Stomach smooth muscle (tissue), 2 donors: ENCODE results near the gene BCL2.
"Not testable (repeated sequence)": the region's sequence is repeated elsewhere in the genome, so short reads cannot be mapped to it uniquely, and the experiment has no call there.

Source experiments
- H3K27ac ChIP-seq: one replicate; pipeline ENCODE4 v1.7.0; 2013; ENCODE audit warnings: mild to moderate bottlenecking, low read length, inconsistent platforms
- H3K27me3 ChIP-seq, 2 donors: one replicate each; pipeline ENCODE4 v1.7.0; 2013; ENCODE audit warnings: low read length in 2 of 2; ENCODE audit not compliant: insufficient read depth in 2 of 2, control insufficient read depth in 1 of 2
- H3K36me3 ChIP-seq, 2 donors: one replicate each; pipeline ENCODE4 v1.7.0; 2013; ENCODE audit warnings: low read length in 2 of 2; ENCODE audit not compliant: control insufficient read depth in 2 of 2, insufficient read depth in 2 of 2
- H3K4me1 ChIP-seq: one replicate; pipeline ENCODE4 v1.7.0; 2013; ENCODE audit warnings: low read length; ENCODE audit not compliant: control insufficient read depth, insufficient read depth
- H3K4me3 ChIP-seq, 2 donors: one replicate each; pipeline ENCODE4 v1.7.0; 2013; ENCODE audit warnings: low read length in 2 of 2
- H3K9ac ChIP-seq, 2 donors: one replicate each; pipeline ENCODE4 v1.7.0; 2013; ENCODE audit warnings: low read length in 2 of 2, mild to moderate bottlenecking in 1 of 2
- H3K9me3 ChIP-seq, 2 donors: one replicate each; pipeline ENCODE4 v1.7.0; 2013; ENCODE audit warnings: low read length in 2 of 2; ENCODE audit not compliant: control insufficient read depth in 2 of 2
- donor health status: healthy.
- donor health status: Pancreatic carcinoma.

The BCL2 gene

DNA sequence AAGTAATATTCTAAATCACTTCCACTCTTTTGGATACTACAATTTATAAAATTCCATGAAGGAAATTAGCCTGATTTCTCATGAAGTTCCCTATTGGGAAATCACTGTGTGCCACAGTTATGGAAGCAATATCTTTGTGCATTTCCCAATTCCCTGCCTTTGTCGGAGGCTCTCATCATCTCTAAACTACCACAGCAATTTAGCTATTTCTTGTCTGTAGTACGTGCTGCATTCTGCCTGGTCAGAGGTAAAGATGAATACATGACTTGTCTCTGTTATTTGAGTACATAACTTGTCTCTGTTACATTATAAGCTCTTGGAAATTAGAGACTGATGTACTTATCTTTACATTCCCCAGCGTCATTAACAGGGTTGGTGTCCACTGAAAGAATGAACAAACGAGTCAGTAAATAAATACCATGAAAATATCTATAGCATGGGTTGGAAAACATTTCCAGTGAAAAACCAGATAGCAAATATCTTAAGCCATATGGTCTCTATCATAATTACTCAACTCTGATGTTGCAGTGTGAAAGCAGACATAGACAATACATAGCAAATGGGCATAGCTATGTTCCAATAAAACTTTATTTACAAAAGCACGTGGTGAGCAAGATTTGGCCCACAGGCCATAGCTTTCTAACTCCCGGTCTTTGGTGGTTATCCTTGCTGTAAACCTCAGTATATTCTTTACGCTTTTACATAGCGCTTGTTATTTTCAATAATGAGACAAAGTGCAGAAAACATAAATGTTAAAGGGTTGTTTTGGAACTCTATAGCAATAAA is 78.8 kb downstream of the BCL2 start:
- Histone ChIP-seq H3K36me3 (no peaks in the 10 kb centered on the region), H3K9me3 (no peaks in the 10 kb centered on the region), H3K4me3 (no peak overlapping the region), H3K27ac (no peak overlapping the region), H3K4me1 (peaks cover 21% of the 10 kb centered on the region), H3K9ac (no peak overlapping the region), H3K27me3 (no peaks in the 10 kb centered on the region)

- Histone ChIP-seq H3K4me3 (peak overlapping the region in 1 of 2 donors; percentile 7), H3K9me3 (no peaks in the 10 kb centered on the region), H3K4me1 (peaks cover 21% of the 10 kb centered on the region), H3K36me3 (no peaks in the 10 kb centered on the region), H3K27me3 (no peaks in the 10 kb centered on the region), H3K9ac (peak overlapping the region in 1 of 2 donors; percentile 13), H3K27ac (peak overlapping the region; percentile 88)
Measured at GRCh38 chr18:63238693-63239075, 80.9 kb downstream of the BCL2 start.

DNA sequence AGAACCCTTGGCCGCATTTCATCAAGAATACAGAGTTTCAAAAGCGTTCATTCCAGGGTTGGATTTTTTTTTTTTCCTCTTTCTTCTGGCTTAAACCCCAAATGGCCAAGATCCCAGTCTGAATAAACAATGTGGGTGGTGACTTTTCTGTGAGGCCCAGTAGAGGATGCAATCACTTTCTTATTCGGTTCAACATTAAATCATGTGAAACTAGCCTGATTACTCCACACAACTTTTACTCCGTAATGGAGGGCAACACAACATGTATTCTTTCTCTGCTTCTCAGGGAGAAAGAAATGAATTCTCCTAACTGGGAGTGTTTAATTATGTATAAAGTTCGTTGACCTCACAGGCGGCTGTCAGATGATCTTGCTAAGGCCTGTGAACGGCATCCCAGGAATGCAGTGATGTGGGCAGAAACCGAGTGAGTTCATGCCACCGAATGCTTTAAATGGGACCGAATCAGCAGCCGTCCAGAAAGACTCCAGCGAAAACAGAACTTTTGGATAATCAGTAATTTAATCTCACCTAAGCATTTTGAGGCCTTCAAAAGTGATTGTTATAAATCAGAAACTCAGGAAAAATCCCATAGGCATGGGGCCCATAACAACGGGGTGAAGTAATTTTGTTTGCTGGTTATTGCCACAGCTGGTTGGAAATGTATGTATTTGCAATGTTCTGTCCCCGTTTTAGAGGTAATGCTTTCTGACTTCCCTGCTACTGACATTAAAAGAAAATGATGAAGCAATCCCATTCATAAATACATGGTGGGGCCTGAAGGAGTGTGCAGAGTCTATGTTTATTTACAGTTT is 81.5 kb downstream of the BCL2 start:
- Histone ChIP-seq H3K27me3 (no peaks in the 10 kb centered on the region), H3K9ac (peak overlapping the region; percentile 13 to 37), H3K9me3 (no peaks in the 10 kb centered on the region), H3K4me1 (peaks cover 21% of the 10 kb centered on the region), H3K36me3 (no peaks in the 10 kb centered on the region), H3K4me3 (peak overlapping the region; percentile 8 to 58), H3K27ac (peak overlapping the region; percentile 88)

GRCh38 chr18:63236921-63237846 is 82.4 kb downstream of the BCL2 start:
- Histone ChIP-seq H3K36me3 (no peaks in the 10 kb centered on the region), H3K27ac (peak overlapping the region; percentile 88), H3K9ac (peak overlapping the region; percentile 13 to 30), H3K4me3 (peak overlapping the region in 1 of 2 donors; percentile 57), H3K9me3 (no peaks in the 10 kb centered on the region), H3K4me1 (peaks cover 21% of the 10 kb centered on the region), H3K27me3 (no peaks in the 10 kb centered on the region)

DNA sequence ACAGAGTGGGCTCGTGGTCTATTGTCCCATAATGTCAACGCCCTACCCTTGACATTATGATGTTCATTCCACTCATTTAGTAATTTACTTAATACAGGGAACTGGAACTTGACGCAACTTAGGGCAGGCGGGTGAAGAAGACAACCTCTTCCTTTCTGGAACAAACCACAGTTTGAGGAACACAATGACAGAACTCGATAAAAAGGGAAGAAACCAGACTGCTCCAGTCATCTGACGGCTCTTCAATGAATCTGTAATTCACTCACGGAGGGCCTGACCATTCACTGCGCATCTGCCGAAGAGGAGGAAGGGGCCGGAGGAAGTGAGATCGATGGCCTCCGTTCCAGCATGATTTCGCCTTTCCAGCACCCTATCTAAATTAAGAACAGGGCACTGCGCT is 83.2 kb downstream of the BCL2 start:
- Histone ChIP-seq H3K9ac (no peak overlapping the region), H3K4me3 (no peak overlapping the region), H3K9me3 (no peaks in the 10 kb centered on the region), H3K4me1 (peaks cover 21% of the 10 kb centered on the region), H3K27ac (peak overlapping the region; percentile 88), H3K27me3 (no peaks in the 10 kb centered on the region), H3K36me3 (no peaks in the 10 kb centered on the region)

GRCh38 chr18:63235920-63236319 is 83.6 kb downstream of the BCL2 start:
- H3K36me3 ChIP-seq, H3K4me3 ChIP-seq, H3K9me3 ChIP-seq, H3K9ac ChIP-seq, H3K27me3 ChIP-seq: not testable (repeated sequence)
- Histone ChIP-seq H3K4me1 (peaks cover 21% of the 10 kb centered on the region), H3K27ac (peak overlapping the region; percentile 88)

GRCh38 chr18:63234841-63235240 is 84.7 kb downstream of the BCL2 start:
- Histone ChIP-seq H3K9ac (no peak overlapping the region), H3K36me3 (no peaks in the 10 kb centered on the region), H3K27me3 (no peaks in the 10 kb centered on the region), H3K4me1 (peaks cover 21% of the 10 kb centered on the region), H3K27ac (no peak overlapping the region), H3K4me3 (no peak overlapping the region), H3K9me3 (no peaks in the 10 kb centered on the region)

DNA sequence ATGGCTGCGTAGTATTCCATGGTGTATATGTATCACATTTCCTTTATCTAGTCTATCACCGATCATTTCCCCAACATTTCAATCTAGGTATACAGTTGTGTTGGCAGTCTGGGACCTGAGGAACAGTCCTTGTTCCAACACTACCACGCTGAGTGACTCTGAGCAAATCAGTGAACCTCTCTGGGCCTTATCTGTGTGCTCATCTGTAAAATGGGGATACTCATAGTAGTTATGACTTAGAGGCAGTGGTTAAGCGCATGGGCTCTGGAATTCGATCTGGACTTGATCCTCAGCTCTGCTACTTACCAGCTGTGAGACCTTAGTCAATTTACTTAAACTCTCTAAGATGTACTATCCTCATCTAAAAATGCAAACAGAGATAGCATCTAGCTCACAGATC is 85.1 kb downstream of the BCL2 start:
- Histone ChIP-seq H3K9me3 (no peaks in the 10 kb centered on the region), H3K36me3 (no peaks in the 10 kb centered on the region), H3K27ac (no peak overlapping the region), H3K27me3 (no peaks in the 10 kb centered on the region), H3K4me1 (peaks cover 21% of the 10 kb centered on the region), H3K4me3 (no peak overlapping the region), H3K9ac (no peak overlapping the region)

DNA sequence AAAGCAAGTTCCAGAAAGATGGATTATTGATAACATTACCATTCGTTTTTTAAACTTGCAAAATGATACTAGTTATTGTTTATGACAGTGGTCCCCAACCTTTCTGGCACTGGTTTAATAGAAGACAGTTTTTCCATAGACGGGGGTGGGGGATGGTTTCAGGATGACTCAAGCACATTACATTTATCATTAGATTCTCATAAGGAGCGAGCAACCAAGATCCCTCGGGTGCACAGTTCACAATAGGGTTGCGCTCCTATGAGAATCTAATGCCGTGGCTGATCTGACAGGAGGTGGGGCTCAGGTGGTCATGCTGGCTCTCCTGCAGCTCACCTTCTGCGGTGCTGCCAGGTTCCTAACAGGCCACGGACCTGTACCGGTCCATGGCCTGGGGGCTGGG is 86.2 kb downstream of the BCL2 start:
- Histone ChIP-seq H3K4me1 (peaks cover 15% of the 10 kb centered on the region), H3K4me3 (no peak overlapping the region), H3K27ac (no peak overlapping the region), H3K9me3 (no peaks in the 10 kb centered on the region), H3K27me3 (no peaks in the 10 kb centered on the region), H3K9ac (no peak overlapping the region), H3K36me3 (no peaks in the 10 kb centered on the region)

GRCh38 chr18:63232826-63233225 is 86.7 kb downstream of the BCL2 start:
- no peaks in the 10 kb centered on the region for H3K9me3 ChIP-seq
- H3K27me3 ChIP-seq: no peaks in the 10 kb centered on the region
- no peak overlapping the region for H3K4me3 ChIP-seq
- H3K9ac ChIP-seq: no peak overlapping the region
- H3K27ac ChIP-seq: no peak overlapping the region
- H3K4me1 ChIP-seq: peaks cover 11% of the 10 kb centered on the region
- H3K36me3 ChIP-seq: no peaks in the 10 kb centered on the region
